Stimulated activated effector memory CD8-positive, alpha-beta T cell treated with anti-CD3 and anti-CD28 coated beads, Interleukin-12 subunit alpha, Interleukin-12 subunit beta, amount 100 ng/mL, for 72 hours (primary cell): ENCODE data around the gene ACR.

Experiments used
- ATAC-seq: fragments of 150-1000 bp; cut with Tn5 transposase; 2 replicates; pipeline ENCODE4 v1.10.0; 2021
- DNase-seq, 2 donors: peaks; one replicate each; pipeline ENCODE4 v3.0.0; 2021 to 2022; ENCODE audit warnings: low spot score in 2 of 2
- H3K27ac Mint-ChIP-seq: one replicate; pipeline ENCODE4 v1.8.0; 2022; ENCODE audit warnings: mild to moderate bottlenecking, mixed read lengths
- H3K36me3 Mint-ChIP-seq: one replicate; pipeline ENCODE4 v1.8.0; 2022; ENCODE audit warnings: mild to moderate bottlenecking, mixed read lengths
- H3K4me1 Mint-ChIP-seq: one replicate; pipeline ENCODE4 v1.8.0; 2022; ENCODE audit warnings: mixed read lengths
- H3K4me3 Mint-ChIP-seq: one replicate; pipeline ENCODE4 v1.8.0; 2022; ENCODE audit warnings: mild to moderate bottlenecking, mixed read lengths
- H3K9me3 Mint-ChIP-seq: one replicate; pipeline ENCODE4 v1.8.0; 2022; ENCODE audit warnings: mixed read lengths

Gene ACR

DNA sequence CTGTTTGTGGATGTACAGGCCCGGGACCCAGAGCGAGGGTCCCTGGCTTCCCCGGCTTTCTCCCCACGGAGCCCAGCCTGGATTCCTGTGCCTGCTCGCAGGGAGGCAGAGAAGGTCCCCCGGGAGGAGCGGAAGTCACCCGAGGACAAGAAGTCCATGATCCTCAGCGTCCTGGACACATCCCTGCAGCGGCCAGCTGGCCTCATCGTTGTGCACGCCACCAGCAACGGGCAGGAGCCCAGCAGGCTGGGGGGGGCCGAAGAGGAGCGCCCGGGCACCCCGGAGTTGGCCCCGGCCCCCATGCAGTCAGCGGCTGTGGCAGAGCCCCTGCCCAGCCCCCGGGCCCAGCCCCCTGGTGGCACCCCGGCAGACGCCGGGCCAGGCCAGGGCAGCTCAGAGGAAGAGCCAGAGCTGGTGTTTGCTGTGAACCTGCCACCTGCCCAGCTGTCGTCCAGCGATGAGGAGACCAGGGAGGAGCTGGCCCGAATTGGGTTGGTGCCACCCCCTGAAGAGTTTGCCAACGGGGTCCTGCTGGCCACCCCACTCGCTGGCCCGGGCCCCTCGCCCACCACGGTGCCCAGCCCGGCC, 16.7 kb upstream of the ACR start:
- Mint-ChIP-seq H3K9me3 (no peaks in the 10 kb centered on the region), H3K4me1 (peaks cover 5% of the 10 kb centered on the region), H3K36me3 (no peaks in the 10 kb centered on the region), H3K4me3 (no peak overlapping the region), H3K27ac (no peak overlapping the region)
- ATAC-seq (no peak), DNase-seq (no peak)

DNA sequence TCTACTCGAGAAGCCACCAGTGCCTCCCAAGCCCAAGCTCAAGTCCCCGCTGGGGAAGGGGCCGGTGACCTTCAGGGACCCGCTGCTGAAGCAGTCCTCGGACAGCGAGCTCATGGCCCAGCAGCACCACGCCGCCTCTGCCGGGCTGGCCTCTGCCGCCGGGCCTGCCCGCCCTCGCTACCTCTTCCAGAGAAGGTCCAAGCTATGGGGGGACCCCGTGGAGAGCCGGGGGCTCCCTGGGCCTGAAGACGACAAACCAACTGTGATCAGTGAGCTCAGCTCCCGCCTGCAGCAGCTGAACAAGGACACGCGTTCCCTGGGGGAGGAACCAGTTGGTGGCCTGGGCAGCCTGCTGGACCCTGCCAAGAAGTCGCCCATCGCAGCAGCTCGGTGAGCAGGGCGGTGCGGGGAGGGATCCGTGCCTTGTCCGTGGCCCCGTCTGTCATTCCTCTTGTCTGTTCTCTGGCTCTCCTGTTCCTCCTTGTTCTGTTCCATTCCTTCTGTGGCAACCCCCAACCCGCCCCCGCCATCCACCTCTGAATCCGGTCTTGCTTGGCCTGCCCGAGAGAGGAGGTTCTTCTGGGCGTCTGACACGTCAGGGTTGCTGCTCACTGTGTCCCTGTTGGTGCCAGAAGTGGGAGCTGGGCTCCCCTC, 15.8 kb upstream of the ACR start:
- H3K9me3 Mint-ChIP-seq: no peaks in the 10 kb centered on the region
- no peaks in the 10 kb centered on the region for H3K36me3 Mint-ChIP-seq
- ATAC-seq: no peak
- no peak overlapping the region for H3K4me3 Mint-ChIP-seq
- H3K27ac Mint-ChIP-seq: no peak overlapping the region
- no peak for DNase-seq
- H3K4me1 Mint-ChIP-seq: no peaks in the 10 kb centered on the region

DNA sequence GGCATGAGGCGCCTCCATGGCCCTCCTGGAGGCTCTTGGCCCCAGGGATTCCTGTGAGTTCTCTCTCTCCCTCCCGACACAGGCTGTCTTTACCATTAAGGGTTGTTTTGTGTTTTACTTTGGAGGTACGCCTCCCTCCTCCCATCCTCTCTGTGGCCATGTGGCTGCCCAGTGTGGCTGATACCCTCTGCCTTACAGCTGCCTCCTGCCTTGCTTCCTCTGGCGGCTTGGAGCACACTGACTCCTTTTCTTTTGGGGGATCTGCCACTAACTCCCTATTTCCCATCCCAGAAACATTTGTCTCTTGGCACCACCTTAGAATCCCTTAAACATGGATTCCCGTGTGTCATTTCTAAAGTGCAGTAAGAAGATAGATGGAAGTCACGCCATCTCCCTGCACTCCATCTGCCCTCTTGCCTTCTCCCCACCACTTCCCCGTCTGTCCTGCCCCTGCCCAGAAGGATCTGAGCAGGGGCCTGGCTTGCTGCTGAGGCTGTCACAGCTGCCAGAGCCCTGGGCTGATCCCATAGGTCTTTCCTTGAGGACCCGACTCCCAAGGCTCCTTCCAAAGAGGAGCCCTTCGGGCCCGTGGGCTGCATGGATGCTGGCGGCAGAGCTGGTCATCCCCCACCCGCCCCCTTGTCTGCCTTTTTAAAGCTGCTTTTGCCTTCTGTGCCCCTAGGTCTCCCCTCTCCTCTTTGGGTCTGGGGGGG, 15.1 kb upstream of the ACR start:
- Mint-ChIP-seq H3K9me3 (no peaks in the 10 kb centered on the region), H3K27ac (peak overlapping the region; percentile 68), H3K4me3 (no peak overlapping the region), H3K36me3 (no peaks in the 10 kb centered on the region), H3K4me1 (no peaks in the 10 kb centered on the region)
- ATAC-seq: no peak
- no peak for DNase-seq

DNA sequence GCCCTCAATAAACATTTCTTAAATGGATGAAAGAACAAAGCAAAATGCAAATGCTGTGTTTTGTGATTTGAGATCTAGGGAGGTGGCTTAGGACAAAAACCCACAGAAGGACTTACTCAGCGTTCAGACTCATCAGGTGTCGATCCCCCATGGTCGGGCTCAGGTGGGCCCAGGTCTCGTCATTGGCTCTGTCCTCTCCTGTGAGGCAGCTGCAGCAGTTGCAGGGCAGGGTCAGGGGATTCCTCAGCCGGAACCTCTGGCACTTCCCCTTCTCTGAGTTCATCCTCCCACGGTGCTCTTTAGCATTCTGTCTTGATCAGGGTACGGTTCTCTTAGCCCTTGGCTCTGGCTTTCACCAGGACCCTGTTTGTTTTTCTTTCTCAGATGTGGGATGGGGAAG, 14.0 kb upstream of the ACR start:
- no peaks in the 10 kb centered on the region for H3K36me3 Mint-ChIP-seq
- DNase-seq (no peak), ATAC-seq (no peak)
- H3K4me3 Mint-ChIP-seq: no peak overlapping the region
- H3K4me1 Mint-ChIP-seq: no peaks in the 10 kb centered on the region
- H3K27ac Mint-ChIP-seq: no peak overlapping the region
- no peaks in the 10 kb centered on the region for H3K9me3 Mint-ChIP-seq

DNA sequence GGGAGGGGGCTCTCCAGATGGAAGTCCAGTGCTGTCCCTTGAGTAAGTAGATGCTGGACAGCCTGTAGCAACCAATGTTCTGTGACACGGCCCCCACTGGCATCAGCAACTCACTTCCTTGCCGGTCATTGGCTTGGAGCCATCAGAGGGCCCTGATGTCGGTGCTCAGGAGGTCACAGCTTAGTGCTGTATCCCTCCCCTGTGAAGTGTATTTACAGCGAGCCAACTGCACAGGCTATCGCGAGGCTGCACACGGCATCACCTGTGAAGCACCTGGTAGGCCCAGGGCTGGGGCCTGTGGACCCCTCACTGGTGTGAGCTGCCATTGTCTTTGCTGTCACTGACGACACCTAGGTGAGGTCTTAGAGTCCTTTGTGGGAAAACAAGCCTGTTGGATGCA, 13.4 kb upstream of the ACR start:
- no peak overlapping the region for H3K4me3 Mint-ChIP-seq
- H3K4me1 Mint-ChIP-seq: no peaks in the 10 kb centered on the region
- no peaks in the 10 kb centered on the region for H3K36me3 Mint-ChIP-seq
- ATAC-seq (no peak), DNase-seq (no peak)
- H3K27ac Mint-ChIP-seq: peak overlapping the region; percentile 32
- H3K9me3 Mint-ChIP-seq: no peaks in the 10 kb centered on the region

DNA sequence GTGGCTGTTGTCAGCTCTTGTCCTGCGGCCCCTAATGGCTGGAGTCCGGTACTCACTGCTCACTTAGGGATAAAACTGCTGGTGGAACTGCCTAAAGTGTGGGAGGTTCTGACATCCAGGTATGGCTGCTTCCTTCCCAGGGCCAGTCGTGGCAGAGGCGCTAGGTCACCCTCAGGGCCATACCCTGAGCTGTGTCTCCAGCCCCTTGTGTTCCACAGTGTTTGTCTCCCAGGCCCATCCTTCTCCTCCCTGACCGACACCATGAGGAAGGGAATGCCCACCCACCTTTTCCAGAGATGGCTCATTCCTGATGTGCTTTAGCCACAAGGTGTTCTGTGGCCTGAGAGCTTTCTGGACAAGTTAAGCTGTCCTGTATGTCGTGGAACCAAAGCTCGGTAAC, 12.4 kb upstream of the ACR start:
- H3K36me3 Mint-ChIP-seq: no peaks in the 10 kb centered on the region
- no peak overlapping the region for H3K4me3 Mint-ChIP-seq
- DNase-seq (no peak), ATAC-seq (no peak)
- H3K4me1 Mint-ChIP-seq: no peaks in the 10 kb centered on the region
- no peaks in the 10 kb centered on the region for H3K9me3 Mint-ChIP-seq
- peak overlapping the region; percentile 32 for H3K27ac Mint-ChIP-seq

DNA sequence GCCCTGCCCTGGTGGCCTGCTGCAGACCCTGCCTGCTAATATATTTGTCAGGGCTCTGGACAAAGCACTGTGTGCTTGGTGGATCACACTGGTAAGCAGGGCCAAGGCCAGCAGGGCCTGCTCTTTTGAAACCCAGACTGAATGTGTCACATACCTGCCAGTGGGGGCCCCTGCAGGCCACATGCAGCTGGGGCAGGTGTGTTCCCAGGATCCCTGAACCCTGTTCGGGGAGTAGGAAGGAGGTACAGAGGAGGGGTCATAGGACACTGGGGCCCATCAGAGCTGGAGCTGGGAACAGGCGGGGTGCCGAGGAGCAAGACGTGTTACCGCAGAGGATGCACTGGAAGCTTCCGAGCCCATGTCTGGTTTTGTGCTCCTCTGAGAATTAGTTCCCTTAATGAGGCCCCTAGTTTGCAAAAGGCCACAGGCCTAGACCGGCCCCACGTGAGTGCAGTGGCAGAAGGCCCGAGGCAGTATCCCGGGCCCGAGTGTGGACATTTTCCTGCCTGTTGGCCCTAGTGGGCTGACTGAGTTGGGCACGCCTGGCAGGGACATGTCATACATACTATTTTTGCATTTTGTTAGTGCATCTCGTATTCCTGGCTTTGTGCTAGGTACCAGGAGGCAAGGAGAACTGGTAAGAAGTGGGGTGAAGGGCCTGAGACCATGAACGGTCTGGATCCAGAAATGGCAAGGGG, 11.2 kb upstream of the ACR start:
- Mint-ChIP-seq H3K9me3 (no peaks in the 10 kb centered on the region), H3K36me3 (no peaks in the 10 kb centered on the region), H3K27ac (no peak overlapping the region), H3K4me3 (no peak overlapping the region), H3K4me1 (no peaks in the 10 kb centered on the region)
- no peak for ATAC-seq
- no peak for DNase-seq

DNA sequence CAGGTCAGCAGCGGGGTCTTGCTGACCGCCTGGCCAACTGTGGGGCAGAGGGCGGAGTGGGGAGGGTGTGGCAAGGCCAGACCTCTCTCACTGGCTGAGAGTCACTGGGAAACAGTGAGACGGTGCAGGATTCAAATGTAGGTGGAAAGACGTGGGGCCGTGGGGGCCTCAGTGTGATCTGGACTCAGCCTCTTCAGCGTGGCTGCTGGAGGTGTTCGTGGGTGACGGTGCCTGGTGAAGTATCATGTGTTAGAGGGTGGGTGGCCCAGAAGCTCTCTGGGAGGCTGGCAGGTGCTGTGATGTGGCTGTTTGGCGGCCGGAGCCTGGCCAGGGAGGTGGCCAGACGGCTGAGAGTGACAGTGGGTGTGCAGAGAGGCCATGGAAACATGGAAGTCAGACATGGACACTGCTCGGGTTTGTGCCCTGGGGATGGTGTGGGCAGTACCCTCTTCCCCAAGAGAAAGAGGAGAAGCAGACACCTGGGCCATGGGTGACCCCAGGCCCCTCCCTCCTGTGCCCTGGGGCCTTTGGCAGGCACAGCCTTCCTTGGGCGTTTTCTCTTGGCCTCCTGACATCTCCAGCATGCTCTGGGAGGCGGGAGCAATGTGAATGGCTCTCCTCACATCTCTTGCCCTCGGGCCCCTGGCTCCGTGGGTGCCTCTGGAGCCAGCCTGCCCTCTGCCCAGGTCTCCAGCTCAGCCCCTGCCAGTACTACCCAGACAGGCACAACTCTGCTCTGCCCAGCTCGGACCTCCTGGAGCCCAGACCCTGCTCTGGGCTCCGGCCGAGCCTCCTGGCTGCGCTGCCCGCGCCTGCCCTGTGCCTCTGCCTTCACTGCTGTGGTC, 10.1 kb upstream of the ACR start:
- DNase-seq (no peak), ATAC-seq (no peak)
- H3K9me3 Mint-ChIP-seq: no peaks in the 10 kb centered on the region
- H3K27ac Mint-ChIP-seq: no peak overlapping the region
- H3K36me3 Mint-ChIP-seq: no peaks in the 10 kb centered on the region
- H3K4me3 Mint-ChIP-seq: no peak overlapping the region
- H3K4me1 Mint-ChIP-seq: peaks cover 5% of the 10 kb centered on the region

DNA sequence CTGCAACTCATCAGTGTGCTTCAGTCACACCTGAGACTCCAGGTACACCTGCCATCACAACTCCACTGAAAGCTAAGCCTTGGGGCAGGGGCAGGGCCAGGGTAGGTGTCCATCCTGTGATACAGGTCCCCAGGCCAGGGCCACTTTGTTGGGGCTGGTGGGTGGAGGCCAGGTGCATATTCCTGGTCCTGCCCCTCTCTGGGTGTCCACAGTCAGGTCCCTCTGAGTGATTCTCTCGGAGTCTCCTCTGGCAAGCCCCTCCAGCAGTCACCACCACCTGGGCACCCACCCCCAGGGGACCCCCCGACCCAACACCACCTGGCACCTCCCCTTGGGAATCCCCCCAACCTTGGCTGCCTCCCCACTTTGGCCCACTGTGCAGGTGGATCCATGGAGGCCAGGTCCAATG, 9.5 kb upstream of the ACR start:
- Mint-ChIP-seq H3K4me3 (no peak overlapping the region), H3K36me3 (no peaks in the 10 kb centered on the region), H3K4me1 (peaks cover 5% of the 10 kb centered on the region), H3K9me3 (no peaks in the 10 kb centered on the region), H3K27ac (no peak overlapping the region)
- no peak for DNase-seq
- ATAC-seq: no peak

DNA sequence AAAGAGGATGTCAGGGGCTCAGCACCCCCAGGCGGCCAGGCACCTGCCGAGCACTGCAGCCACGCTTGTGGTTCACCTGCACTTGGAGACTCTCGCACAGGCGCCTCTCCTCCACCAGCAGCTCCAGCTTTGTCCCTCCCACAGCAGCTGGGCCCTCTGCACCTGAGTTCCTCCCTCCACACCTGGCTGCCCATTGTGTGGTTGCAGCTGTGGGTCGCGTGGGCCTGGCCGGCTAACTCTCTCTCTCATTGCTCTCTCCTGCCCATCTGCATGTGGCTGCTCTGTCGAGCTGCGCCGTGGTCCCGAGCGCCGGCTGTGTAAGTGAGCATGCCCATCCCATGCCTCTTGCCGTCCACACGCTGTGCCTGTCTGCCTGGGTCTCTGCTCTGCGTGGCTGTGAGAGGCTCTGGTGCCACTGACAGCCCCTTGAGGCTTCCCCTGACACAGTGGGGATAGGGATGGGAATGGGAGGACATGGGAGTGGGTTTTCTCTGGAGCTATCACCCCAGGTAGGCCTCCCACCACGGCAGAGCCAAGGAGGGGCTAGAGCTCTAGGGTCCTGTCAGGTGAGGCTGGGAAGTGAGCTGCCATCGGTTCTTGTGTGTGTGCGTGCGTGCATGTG, 8.5 kb upstream of the ACR start:
- ATAC-seq (no peak), DNase-seq (no peak)
- no peak overlapping the region for H3K27ac Mint-ChIP-seq
- H3K4me1 Mint-ChIP-seq: peaks cover 5% of the 10 kb centered on the region
- H3K36me3 Mint-ChIP-seq: no peaks in the 10 kb centered on the region
- no peaks in the 10 kb centered on the region for H3K9me3 Mint-ChIP-seq
- H3K4me3 Mint-ChIP-seq: no peak overlapping the region

DNA sequence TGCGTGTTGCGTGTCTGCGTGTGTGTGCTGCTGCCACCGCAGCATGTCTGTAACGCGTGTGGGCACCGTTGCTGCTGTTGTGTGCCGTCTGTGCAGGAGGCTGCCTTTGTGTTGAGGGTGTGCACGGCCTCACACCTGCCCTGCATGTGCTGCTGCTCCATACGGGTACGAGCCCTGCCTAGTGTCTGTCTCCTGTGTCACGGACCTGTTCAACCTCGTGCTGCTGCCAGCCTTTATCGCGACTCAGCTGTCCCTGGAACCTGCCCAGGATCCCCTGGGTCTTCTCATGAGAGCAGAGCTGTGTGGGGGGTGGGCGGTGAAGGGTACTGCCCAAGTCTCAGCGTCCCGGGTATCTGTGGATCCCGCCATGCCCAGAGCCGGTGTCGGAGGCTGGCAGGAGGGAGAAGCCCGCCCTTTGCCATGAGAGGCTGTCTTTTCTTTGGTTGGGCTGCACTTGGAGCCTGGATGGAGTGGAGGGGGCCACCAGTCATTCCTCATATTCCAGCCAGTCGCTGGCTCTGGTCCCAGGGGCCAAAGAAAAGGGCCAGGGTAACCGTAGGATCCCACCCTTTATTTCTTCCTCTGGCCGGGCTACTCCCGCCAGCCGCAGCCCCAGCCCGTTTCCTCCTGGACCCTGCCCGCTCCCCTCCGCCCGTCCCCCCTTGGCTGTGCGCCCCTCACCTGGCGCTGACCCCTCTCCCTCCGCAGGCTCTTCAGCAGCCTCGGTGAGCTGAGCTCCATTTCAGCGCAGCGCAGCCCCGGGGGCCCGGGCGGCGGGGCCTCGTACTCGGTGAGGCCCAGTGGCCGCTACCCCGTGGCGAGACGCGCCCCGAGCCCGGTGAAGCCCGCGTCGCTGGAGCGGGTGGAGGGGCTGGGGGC, 7.8 kb upstream of the ACR start:
- H3K9me3 Mint-ChIP-seq: no peaks in the 10 kb centered on the region
- ATAC-seq (no peak), DNase-seq (no peak)
- no peaks in the 10 kb centered on the region for H3K36me3 Mint-ChIP-seq
- H3K4me3 Mint-ChIP-seq: no peak overlapping the region
- H3K4me1 Mint-ChIP-seq: peaks cover 5% of the 10 kb centered on the region
- H3K27ac Mint-ChIP-seq: no peak overlapping the region

DNA sequence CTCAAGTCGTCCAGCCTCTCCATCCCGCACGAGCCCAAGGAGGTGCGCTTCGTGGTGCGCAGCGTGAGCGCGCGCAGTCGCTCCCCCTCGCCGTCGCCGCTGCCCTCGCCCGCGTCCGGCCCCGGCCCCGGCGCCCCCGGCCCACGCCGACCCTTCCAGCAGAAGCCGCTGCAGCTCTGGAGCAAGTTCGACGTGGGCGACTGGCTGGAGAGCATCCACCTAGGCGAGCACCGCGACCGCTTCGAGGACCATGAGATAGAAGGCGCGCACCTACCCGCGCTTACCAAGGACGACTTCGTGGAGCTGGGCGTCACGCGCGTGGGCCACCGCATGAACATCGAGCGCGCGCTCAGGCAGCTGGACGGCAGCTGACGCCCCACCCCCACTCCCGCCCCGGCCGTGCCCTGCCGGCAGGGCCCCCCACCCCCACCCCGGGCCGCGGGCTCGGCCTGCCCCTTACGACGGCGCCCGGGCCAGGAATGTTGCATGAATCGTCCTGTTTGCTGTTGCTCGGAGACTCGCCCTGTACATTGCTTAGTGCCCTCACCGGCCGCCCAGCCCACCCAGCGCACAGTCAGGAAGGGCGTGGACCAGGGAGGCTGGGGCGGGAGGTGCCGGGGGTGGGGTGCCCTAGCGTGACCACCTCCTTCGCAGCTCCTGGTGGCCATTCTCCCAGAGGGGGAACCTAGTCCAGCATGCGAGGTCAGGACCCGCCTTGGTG, 6.9 kb upstream of the ACR start:
- H3K27ac Mint-ChIP-seq: no peak overlapping the region
- H3K4me3 Mint-ChIP-seq: no peak overlapping the region
- no peaks in the 10 kb centered on the region for H3K36me3 Mint-ChIP-seq
- DNase-seq: no peak
- no peak for ATAC-seq
- H3K4me1 Mint-ChIP-seq: peaks cover 5% of the 10 kb centered on the region
- no peaks in the 10 kb centered on the region for H3K9me3 Mint-ChIP-seq

DNA sequence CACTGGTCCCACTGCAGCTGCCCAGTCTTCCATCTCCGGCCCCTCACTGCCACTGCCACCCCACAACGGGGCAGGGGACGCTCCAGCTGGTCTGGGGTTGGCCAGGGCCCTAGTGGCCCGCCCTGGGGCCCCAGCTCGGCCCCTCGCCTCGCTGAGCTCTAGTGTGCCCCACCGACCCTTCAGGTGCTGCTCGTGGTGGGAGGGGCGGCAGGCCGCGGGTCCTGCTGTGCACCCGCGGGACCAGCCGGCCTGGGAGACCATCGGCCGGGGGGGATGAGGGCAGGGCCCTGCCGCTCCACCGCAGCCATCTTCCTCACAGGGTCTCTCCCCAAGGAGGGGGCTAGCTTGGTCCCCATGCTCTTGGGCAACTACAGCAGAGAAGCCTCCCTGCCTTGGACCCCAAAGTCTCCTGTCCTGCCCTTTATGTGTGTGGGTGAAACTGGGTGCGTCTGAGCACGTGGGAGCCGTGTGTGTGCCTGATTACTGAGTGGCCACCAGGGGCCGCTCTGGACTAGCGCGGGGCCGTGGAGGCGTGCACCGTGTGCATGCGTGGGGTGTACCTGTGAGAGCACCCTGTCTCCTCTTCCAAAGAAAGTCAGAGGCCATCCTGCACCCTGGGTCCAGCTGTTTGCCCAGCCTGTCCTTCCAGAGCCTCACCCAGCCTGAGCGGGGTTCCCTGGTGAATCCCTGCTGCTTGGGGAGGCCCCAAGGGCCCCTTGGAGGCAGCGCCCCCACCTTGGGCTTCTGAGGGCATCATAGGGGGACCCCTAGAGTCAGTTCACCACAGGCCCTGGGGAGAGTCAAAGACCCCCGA, 6.0 kb upstream of the ACR start:
- DNase-seq: peak; percentile 28 to 65
- H3K9me3 Mint-ChIP-seq: no peaks in the 10 kb centered on the region
- H3K36me3 Mint-ChIP-seq: no peaks in the 10 kb centered on the region
- ATAC-seq: peak; percentile 81
- H3K4me1 Mint-ChIP-seq: peaks cover 5% of the 10 kb centered on the region
- H3K27ac Mint-ChIP-seq: no peak overlapping the region
- H3K4me3 Mint-ChIP-seq: no peak overlapping the region
